Liver (tissue), 9 donors: ENCODE results near the gene LEF1. TPM values are rescaled to one million over a fixed set of nuclear protein-coding genes. Genes with fewer than 3 reads are reported as not detected.

Experiments used
- DNase-seq: peaks from one replicate; pipeline ENCODE4 v3.0.0-alpha.2; 2017; ENCODE audit warnings: low spot score
- H3K27ac ChIP-seq, 2 donors: one replicate each; pipeline ENCODE4 v1.7.0; 2013; ENCODE audit warnings: inconsistent platforms in 2 of 2, low read length in 2 of 2, control low read depth in 1 of 2, low read depth in 1 of 2, mild to moderate bottlenecking in 1 of 2
- H3K27me3 ChIP-seq, 4 donors: one replicate each; pipeline versions ENCODE4 v1.6.1 to v1.7.0; 2013; ENCODE audit warnings: low read length in 3 of 4, inconsistent platforms in 1 of 4, mild to moderate bottlenecking in 1 of 4, moderate library complexity in 1 of 4; ENCODE audit not compliant: control insufficient read depth in 4 of 4, insufficient read depth in 4 of 4
- H3K36me3 ChIP-seq, 4 donors: one replicate each; pipeline versions ENCODE4 v1.6.1 to v1.7.0; 2013; ENCODE audit warnings: low read length in 3 of 4, mild to moderate bottlenecking in 3 of 4, low read depth in 1 of 4, moderate library complexity in 1 of 4; ENCODE audit not compliant: control insufficient read depth in 4 of 4, insufficient read depth in 3 of 4
- H3K4me1 ChIP-seq, 4 donors: one replicate each; pipeline versions ENCODE4 v1.6.1 to v1.7.0; 2013; ENCODE audit warnings: low read length in 3 of 4, mild to moderate bottlenecking in 3 of 4, moderate library complexity in 1 of 4; ENCODE audit not compliant: control insufficient read depth in 4 of 4, insufficient read depth in 4 of 4
- H3K4me3 ChIP-seq, 3 donors: one replicate each; pipeline versions ENCODE4 v1.6.1 to v1.7.0; 2013; ENCODE audit warnings: low read length in 3 of 3, control low read depth in 1 of 3, low read depth in 1 of 3, mild to moderate bottlenecking in 1 of 3
- H3K9ac ChIP-seq, 2 donors: one replicate each; pipeline ENCODE4 v1.7.0; 2013; ENCODE audit warnings: low read length in 2 of 2, mild to moderate bottlenecking in 2 of 2, moderate library complexity in 2 of 2, control low read depth in 1 of 2, low read depth in 1 of 2
- H3K9me3 ChIP-seq, 4 donors: one replicate each; pipeline versions ENCODE4 v1.6.1 to v1.7.0; 2013; ENCODE audit warnings: low read length in 3 of 4; ENCODE audit not compliant: control insufficient read depth in 4 of 4
- CTCF ChIP-seq: fragments of 150-350 bp; IDR thresholded peaks from 2 replicates; pipeline ENCODE4 v1.5.1; 2017; ENCODE audit warnings: improper control_type of control experiment, low read depth, low read length; ENCODE audit not compliant: missing input control
- EGR1 ChIP-seq, 2 donors: IDR thresholded peaks; 2 replicates each; pipeline ENCODE4 v1.6.1; 2016 to 2018; ENCODE audit warnings: antibody characterized with exemption in 2 of 2, low read depth in 2 of 2
- FOXA1 ChIP-seq: IDR thresholded peaks from 2 replicates; pipeline ENCODE4 v1.6.1; 2016; ENCODE audit warnings: antibody characterized with exemption
- FOXA2 ChIP-seq: IDR thresholded peaks from 2 replicates; pipeline ENCODE4 v1.6.1; 2016; ENCODE audit warnings: antibody characterized with exemption
- GABPA ChIP-seq, 2 donors: IDR thresholded peaks in 1 of 2; conservative IDR thresholded peaks in 1 of 2; 2 replicates each; pipeline ENCODE4 v1.6.1; 2016; ENCODE audit warnings: antibody characterized with exemption in 2 of 2, mild to moderate bottlenecking in 1 of 2, moderate library complexity in 1 of 2
- HNF4A ChIP-seq, 2 donors: conservative IDR thresholded peaks; 2 replicates each; pipeline ENCODE4 v1.6.1; 2016; ENCODE audit warnings: antibody characterized with exemption in 2 of 2, mild to moderate bottlenecking in 2 of 2
- HNF4G ChIP-seq: IDR thresholded peaks from 2 replicates; pipeline ENCODE4 v1.6.1; 2016; ENCODE audit warnings: antibody characterized with exemption
- JUND ChIP-seq, 2 donors: IDR thresholded peaks; 2 replicates each; pipeline ENCODE4 v1.6.1; 2016; ENCODE audit warnings: antibody characterized with exemption in 2 of 2
- NR2F2 ChIP-seq: IDR thresholded peaks from 2 replicates; pipeline ENCODE4 v1.6.1; 2016; ENCODE audit warnings: antibody characterized with exemption
- RAD21 ChIP-seq, 2 donors: IDR thresholded peaks; 2 replicates each; pipeline ENCODE4 v1.6.1; 2016; ENCODE audit warnings: antibody characterized with exemption in 2 of 2, mild to moderate bottlenecking in 2 of 2
- REST ChIP-seq: IDR thresholded peaks from 2 replicates; pipeline ENCODE4 v1.6.1; 2016; ENCODE audit warnings: antibody characterized with exemption, mild to moderate bottlenecking
- RXRA ChIP-seq, 2 donors: IDR thresholded peaks; 2 replicates each; pipeline ENCODE4 v1.6.1; 2017 to 2018; ENCODE audit warnings: antibody characterized with exemption in 2 of 2, mild to moderate bottlenecking in 1 of 2
- SP1 ChIP-seq: IDR thresholded peaks from 2 replicates; pipeline ENCODE4 v1.6.1; 2018; ENCODE audit warnings: antibody characterized with exemption, mild to moderate bottlenecking
- TAF1 ChIP-seq: conservative IDR thresholded peaks from 2 replicates; pipeline ENCODE4 v1.6.1; 2016; ENCODE audit warnings: antibody characterized with exemption, mild to moderate bottlenecking
- YY1 ChIP-seq: IDR thresholded peaks from 2 replicates; pipeline ENCODE4 v1.6.1; 2016; ENCODE audit warnings: antibody characterized with exemption, mild to moderate bottlenecking
- WGBS: extraction: QIAGEN DNeasy Blood & Tissue Kit; methylation state at CpG from one replicate; pipeline ENCODE4 v1.1.7; 2013; 5-methylcytosine and 5-hydroxymethylcytosine counted together
- polyA plus RNA-seq, 2 donors: library from polyadenylated mRNA; stranded (reverse) in 1 of 2; unstranded in 1 of 2; fragments of 200-250 nt in 1 of 2; fragments of >200 nt in 1 of 2; fragmentation: Nextera tagmentation in 1 of 2; extraction: Ambion mirVana in 1 of 2; gene quantifications; one replicate each; pipeline versions ENCODE4 v1.2.1 to v1.2.3, GENCODE V29; 2013 to 2015
- total RNA-seq, 2 donors: library from RNA; depleted of rRNA; stranded (reverse); fragments of >200 nt; gene quantifications; one replicate each; pipeline ENCODE4 v1.2.3, GENCODE V29; 2014
- TF ChIP-seq, protein P1 (sequence below): IDR thresholded peaks from 2 replicates; pipeline ENCODE4 v1.6.1; 2016; ENCODE audit warnings: antibody characterized with exemption
- TF ChIP-seq, protein P2 (sequence below): IDR thresholded peaks from 2 replicates; pipeline ENCODE4 v1.6.1; 2016; ENCODE audit warnings: antibody characterized with exemption
- TF ChIP-seq, protein P3 (sequence below): IDR thresholded peaks from 2 replicates; pipeline ENCODE4 v1.6.1; 2016; ENCODE audit warnings: antibody characterized with exemption
- donor health status: healthy.
- donor health status: healthy.
- donor health status: healthy.
- donor health status: healthy.
- donor health status: healthy.

LEF1 gene
- total and polyA plus RNA-seq, 4 donors: 0.22 to 6.4 (median 0.46) TPM

- Histone ChIP-seq H3K9me3 (no peaks in the 10 kb centered on the region), H3K9ac (no peak overlapping the region), H3K36me3 (no peaks in the 10 kb centered on the region), H3K4me1 (peaks cover 16 to 32% (median 22%) of the 10 kb centered on the region in 4 donors), H3K27ac (no peak overlapping the region), H3K27me3 (peaks cover 2 to 22% (median 19%) of the 10 kb centered on the region in 4 donors), H3K4me3 (no peak overlapping the region)
- no peak for DNase-seq
- TF ChIP-seq, protein P1, sequence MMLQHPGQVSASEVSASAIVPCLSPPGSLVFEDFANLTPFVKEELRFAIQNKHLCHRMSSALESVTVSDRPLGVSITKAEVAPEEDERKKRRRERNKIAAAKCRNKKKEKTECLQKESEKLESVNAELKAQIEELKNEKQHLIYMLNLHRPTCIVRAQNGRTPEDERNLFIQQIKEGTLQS: no peak
- TF ChIP-seq RXRA (IDR thresholded peaks at IDR 0.05) (no peak), HNF4A (conservative IDR thresholded peaks at IDR 0.05) (no peak), JUND (IDR thresholded peaks at IDR 0.05) (no peak), YY1 (no peak), HNF4G (no peak), TAF1 (no peak)
- WGBS: 67% methylated on average over 10 of the region's 10 CpGs
Measured at GRCh38 chr4:108165586-108165985, 3.1 kb downstream of the LEF1 start.

GRCh38 chr4:108163351-108163750 lies 5.4 kb downstream of the LEF1 start:
- no peak overlapping the region for H3K27ac ChIP-seq
- no peak for TF ChIP-seq RXRA (IDR thresholded peaks at IDR 0.05)
- no peak for TF ChIP-seq CTCF
- no peak for TF ChIP-seq FOXA1
- TF ChIP-seq YY1: no peak
- no peak for TF ChIP-seq EGR1 (IDR thresholded peaks at IDR 0.05; ENCODE audit: low read depth in 2 of 2)
- no peak for TF ChIP-seq RAD21 (IDR thresholded peaks at IDR 0.05)
- TF ChIP-seq FOXA2: no peak
- TF ChIP-seq GABPA (IDR thresholded peaks at IDR 0.05 in 1 of 2, conservative IDR thresholded peaks at IDR 0.05 in 1 of 2): no peak
- no peak for TF ChIP-seq NR2F2
- TF ChIP-seq, protein P1: no peak
- no peak for TF ChIP-seq TAF1
- no peak for TF ChIP-seq HNF4A (conservative IDR thresholded peaks at IDR 0.05)
- TF ChIP-seq SP1: no peak
- TF ChIP-seq HNF4G: no peak
- TF ChIP-seq JUND (IDR thresholded peaks at IDR 0.05): no peak
- TF ChIP-seq, protein P2, sequence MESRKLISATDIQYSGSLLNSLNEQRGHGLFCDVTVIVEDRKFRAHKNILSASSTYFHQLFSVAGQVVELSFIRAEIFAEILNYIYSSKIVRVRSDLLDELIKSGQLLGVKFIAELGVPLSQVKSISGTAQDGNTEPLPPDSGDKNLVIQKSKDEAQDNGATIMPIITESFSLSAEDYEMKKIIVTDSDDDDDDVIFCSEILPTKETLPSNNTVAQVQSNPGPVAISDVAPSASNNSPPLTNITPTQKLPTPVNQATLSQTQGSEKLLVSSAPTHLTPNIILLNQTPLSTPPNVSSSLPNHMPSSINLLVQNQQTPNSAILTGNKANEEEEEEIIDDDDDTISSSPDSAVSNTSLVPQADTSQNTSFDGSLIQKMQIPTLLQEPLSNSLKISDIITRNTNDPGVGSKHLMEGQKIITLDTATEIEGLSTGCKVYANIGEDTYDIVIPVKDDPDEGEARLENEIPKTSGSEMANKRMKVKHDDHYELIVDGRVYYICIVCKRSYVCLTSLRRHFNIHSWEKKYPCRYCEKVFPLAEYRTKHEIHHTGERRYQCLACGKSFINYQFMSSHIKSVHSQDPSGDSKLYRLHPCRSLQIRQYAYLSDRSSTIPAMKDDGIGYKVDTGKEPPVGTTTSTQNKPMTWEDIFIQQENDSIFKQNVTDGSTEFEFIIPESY: no peak
- no peak for TF ChIP-seq REST
- TF ChIP-seq, protein P3, sequence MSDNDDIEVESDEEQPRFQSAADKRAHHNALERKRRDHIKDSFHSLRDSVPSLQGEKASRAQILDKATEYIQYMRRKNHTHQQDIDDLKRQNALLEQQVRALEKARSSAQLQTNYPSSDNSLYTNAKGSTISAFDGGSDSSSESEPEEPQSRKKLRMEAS: no peak

More at GRCh38 chr4:108163351-108163750, 5.4 kb downstream of the LEF1 start:
- Histone ChIP-seq H3K4me1 (peaks cover 11 to 22% (median 14%) of the 10 kb centered on the region in 4 donors), H3K9me3 (no peaks in the 10 kb centered on the region), H3K9ac (no peak overlapping the region), H3K27me3 (peaks cover 0 to 21% (median 11%) of the 10 kb centered on the region in 4 donors), H3K4me3 (no peak overlapping the region), H3K36me3 (no peaks in the 10 kb centered on the region)
- DNase-seq: no peak
- WGBS: 81% methylated on average over 5 of the region's 5 CpGs
